Neutrophil (primary cell): ENCODE results near the gene CACTIN.

ENCODE experiments used
- H3K27ac ChIP-seq: fragments of 200-600 bp; sonication (generic); 2 replicates; pipeline ENCODE4 v1.5.1; 2016; ENCODE audit warnings: mild to moderate bottlenecking, moderate library complexity
- H3K27me3 ChIP-seq: fragments of 200-600 bp; sonication (generic); 2 replicates; pipeline ENCODE4 v1.6.0; 2016; ENCODE audit warnings: mild to moderate bottlenecking
- H3K36me3 ChIP-seq: fragments of 200-600 bp; sonication (generic); 2 replicates; pipeline ENCODE4 v1.5.1; 2017
- H3K4me1 ChIP-seq, 2 experiments: fragments of 200-600 bp in 1 of 2; sonication (generic) in 1 of 2; 1 replicate in 1 of 2; 2 replicates in 1 of 2; pipeline versions ENCODE4 v1.5.1 to v1.6.1; 2013 to 2016; ENCODE audit warnings: low read depth in 1 of 2, low read length in 1 of 2, mild to moderate bottlenecking in 1 of 2, moderate library complexity in 1 of 2; ENCODE audit not compliant: control insufficient read depth in 1 of 2, insufficient read depth in 1 of 2
- H3K4me3 ChIP-seq, 2 experiments: fragments of 200-600 bp in 1 of 2; sonication (generic) in 1 of 2; 1 replicate in 1 of 2; 2 replicates in 1 of 2; pipeline ENCODE4 v1.5.1; 2013 to 2016; ENCODE audit warnings: low read depth in 1 of 2, low read length in 1 of 2, mild to moderate bottlenecking in 1 of 2, moderate library complexity in 1 of 2
- H3K9me3 ChIP-seq: fragments of 200-600 bp; sonication (generic); 2 replicates; pipeline ENCODE4 v1.5.1; 2016
- CTCF ChIP-seq: fragments of 200-600 bp; sonication (generic); IDR thresholded peaks from 2 replicates; pipeline ENCODE4 v1.5.1; 2016; ENCODE audit warnings: antibody characterized with exemption

Gene CACTIN

DNA sequence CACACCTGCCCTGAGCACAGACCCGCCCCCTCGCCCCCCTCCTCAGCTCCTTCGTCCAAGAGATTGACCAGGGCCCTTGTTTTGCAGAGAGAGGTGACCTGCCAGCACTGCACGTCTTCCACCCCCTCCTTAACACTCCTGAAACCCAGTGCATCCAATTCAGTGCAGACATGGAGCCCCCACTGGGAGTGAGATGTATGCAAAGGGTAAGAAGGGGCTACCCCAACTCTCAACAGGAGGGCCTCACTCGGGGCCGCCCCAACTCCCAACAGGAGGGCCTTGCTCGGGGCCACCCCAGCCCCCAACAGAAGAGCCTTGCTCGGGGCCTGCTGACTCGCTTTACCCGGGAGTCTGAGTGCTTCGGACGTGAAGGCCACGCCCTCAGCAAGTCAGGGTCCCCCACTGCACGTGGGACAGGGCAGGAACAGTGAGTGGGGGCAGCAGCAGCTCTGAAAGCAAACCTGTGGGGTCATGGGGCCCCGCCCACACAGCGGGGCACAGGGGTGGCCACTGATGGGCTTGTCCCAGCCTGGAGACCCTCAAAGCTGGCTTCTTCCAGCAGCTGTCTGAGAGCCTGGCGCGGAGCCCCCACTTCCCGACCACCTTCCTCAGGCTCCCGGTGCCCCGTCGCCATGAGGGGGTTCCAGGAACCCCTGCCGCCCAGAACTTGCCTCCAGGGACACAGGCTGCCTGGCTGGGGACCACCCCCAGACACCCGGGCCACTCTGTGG is 5.6 kb downstream of the CACTIN start:
- Histone ChIP-seq H3K27ac (no peak overlapping the region), H3K4me3 (no peak overlapping the region), H3K9me3 (no peaks in the 10 kb centered on the region), H3K27me3 (no peaks in the 10 kb centered on the region), H3K4me1 (peaks cover 8 to 10% of the 10 kb centered on the region in 2 experiments), H3K36me3 (peaks cover 59% of the 10 kb centered on the region)
- TF ChIP-seq CTCF = no peak

GRCh38 chr19:3620145-3620816 is 6.3 kb downstream of the CACTIN start:
- Histone ChIP-seq H3K4me1 (peaks cover 1 to 3% of the 10 kb centered on the region in 2 experiments), H3K4me3 (no peak overlapping the region), H3K9me3 (no peaks in the 10 kb centered on the region), H3K36me3 (peaks cover 66% of the 10 kb centered on the region), H3K27me3 (no peaks in the 10 kb centered on the region), H3K27ac (no peak overlapping the region)
- no peak for TF ChIP-seq CTCF

DNA sequence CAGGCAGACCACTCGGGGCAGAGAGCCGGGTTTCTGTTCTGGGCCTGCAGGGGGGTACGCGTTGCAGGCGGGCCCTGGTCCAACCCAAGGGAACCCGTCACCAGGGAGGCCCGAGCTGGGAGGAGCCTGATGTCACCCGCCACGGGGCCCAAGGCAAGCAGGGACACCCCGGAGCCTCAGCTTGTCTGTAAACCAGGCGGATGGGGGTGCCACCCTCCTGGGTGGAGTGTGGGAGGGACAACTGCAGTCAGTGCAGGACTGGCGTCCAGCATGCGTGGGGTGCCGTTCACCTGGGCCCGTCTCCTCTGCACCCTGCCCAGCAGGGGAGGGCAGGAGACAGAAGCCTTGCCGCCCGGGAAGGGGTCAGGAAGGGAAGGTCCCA is 7.0 kb downstream of the CACTIN start:
- Histone ChIP-seq H3K9me3 (no peaks in the 10 kb centered on the region), H3K4me3 (no peak overlapping the region), H3K27me3 (no peaks in the 10 kb centered on the region), H3K4me1 (no peaks in the 10 kb centered on the region), H3K27ac (no peak overlapping the region), H3K36me3 (peaks cover 71% of the 10 kb centered on the region)
- TF ChIP-seq CTCF = no peak

DNA sequence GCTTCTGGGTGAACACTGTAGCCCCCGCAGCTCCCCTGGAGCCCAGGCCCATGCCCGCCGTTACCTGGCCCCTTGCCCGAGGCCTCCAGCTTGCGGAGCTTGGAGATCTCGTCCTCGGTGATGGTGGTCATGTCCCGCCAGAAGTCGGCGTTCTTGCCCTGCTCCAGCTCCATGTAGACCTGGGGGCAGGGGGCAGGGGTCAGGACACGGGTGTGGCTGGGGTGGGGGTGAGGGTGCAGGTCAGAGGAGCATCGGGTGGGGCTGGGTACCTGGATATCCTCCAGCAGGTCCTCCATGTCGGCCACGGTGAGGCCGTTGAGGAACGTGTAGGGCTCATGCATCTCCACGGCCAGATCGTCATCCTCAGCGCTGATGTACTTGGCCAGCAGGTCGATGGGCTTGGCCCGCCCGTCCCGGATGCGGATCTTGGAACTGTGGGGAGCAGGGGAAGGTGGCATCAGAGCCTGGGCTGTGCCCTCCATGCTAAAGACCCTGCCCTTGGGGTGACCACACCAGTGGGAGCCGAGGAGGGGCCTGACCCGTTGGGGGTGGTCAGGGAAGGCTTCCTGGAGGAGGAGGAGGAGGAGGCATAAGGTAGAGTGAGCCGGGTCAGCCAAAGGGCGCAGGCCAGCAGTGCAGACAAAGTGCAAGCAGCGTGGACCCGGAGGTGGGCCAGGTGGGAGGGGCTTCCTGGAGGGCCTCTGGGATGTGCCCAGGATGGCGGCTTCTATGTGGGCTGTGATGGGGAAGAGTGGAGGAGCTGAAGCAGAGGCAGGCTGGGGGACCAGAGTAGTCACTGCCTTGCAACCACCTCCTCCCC is 7.6 kb downstream of the CACTIN start:
- Histone ChIP-seq H3K4me1 (no peaks in the 10 kb centered on the region), H3K9me3 (no peaks in the 10 kb centered on the region), H3K36me3 (peaks cover 77% of the 10 kb centered on the region), H3K27ac (no peak overlapping the region), H3K27me3 (no peaks in the 10 kb centered on the region), H3K4me3 (no peak overlapping the region)
- no peak for TF ChIP-seq CTCF

GRCh38 chr19:3618144-3618810 is 8.3 kb downstream of the CACTIN start:
- Histone ChIP-seq H3K4me3 (no peak overlapping the region), H3K27ac (no peak overlapping the region), H3K36me3 (peaks cover 79% of the 10 kb centered on the region), H3K9me3 (no peaks in the 10 kb centered on the region), H3K27me3 (no peaks in the 10 kb centered on the region), H3K4me1 (no peaks in the 10 kb centered on the region)
- peak; percentile 63 for TF ChIP-seq CTCF
